Measurements from ENCODE around the gene ARRDC1. TPM values are rescaled to one million over a fixed set of nuclear protein-coding genes. Genes with fewer than 3 reads are reported as not detected.

ARRDC1 gene
- total RNA-seq, 1 experiment from 2014 or later = 77.5 TPM

DNA sequence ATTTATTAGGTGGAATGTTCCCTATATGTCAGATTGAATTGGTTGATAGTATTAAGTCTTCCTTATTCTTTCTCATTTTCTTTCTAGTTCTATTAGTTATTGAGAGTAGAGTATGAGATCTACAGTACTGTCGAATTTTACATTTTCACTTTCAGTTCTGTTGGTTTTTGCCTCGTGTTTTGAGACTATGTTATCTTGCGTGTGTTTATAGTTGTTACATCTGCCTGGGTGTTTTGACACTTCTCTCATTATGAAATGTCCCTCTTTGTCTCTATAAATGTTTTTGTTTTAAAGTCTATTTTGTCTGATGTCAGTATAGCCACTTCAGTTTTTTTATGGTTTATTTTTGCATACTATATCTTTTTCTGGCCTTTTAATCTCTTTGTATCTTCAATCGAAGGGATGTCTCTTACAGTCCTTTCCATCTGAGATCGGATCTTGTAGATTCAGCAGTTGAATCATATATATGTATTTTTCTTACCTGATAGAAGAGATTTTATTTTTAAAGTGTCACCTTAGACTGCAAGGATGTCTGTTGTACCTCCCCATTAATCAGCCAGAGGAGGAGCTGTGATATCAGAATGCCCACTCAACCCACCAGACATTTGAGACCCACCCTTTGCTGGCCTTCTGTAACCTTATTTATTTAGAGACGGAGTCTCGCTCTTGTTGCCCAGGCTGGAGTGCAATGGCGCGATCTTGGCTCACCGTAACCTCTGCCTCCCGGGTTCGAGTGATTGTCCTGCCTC, 34.0 kb downstream of the ARRDC1 start:
- no peaks in the 10 kb centered on the region for H3K36me3 ChIP-seq (ENCODE audit: low read depth, low read length)
- TF ChIP-seq EZH2 (IDR thresholded peaks at IDR 0.05; ENCODE audit: low read length, unreplicated experiment) = no peak
- TF ChIP-seq, protein P1, sequence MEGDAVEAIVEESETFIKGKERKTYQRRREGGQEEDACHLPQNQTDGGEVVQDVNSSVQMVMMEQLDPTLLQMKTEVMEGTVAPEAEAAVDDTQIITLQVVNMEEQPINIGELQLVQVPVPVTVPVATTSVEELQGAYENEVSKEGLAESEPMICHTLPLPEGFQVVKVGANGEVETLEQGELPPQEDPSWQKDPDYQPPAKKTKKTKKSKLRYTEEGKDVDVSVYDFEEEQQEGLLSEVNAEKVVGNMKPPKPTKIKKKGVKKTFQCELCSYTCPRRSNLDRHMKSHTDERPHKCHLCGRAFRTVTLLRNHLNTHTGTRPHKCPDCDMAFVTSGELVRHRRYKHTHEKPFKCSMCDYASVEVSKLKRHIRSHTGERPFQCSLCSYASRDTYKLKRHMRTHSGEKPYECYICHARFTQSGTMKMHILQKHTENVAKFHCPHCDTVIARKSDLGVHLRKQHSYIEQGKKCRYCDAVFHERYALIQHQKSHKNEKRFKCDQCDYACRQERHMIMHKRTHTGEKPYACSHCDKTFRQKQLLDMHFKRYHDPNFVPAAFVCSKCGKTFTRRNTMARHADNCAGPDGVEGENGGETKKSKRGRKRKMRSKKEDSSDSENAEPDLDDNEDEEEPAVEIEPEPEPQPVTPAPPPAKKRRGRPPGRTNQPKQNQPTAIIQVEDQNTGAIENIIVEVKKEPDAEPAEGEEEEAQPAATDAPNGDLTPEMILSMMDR (conservative IDR thresholded peaks at IDR 0.05; ENCODE audit: low read depth, low read length) = no peak
- TF ChIP-seq EZH2phosphoT487 (IDR thresholded peaks at IDR 0.05; ENCODE audit: borderline replicate concordance, low read length) = no peak
- H4K20me1 ChIP-seq (ENCODE audit: low read length) = 0 out of 2 replicates have a peak, but pooled peaks cover 11% of the 10 kb centered on the region
- no peak overlapping the region for H2AFZ ChIP-seq (ENCODE audit: low read length)
- DNase-seq (no peak), ATAC-seq (no peak)
- no peaks in the 10 kb centered on the region for H3F3A ChIP-seq (ENCODE audit: low read length, unreplicated experiment)
- no peaks in the 10 kb centered on the region for H3K9me3 ChIP-seq (ENCODE audit: low read length)
- ChIA-PET POLR2A (ENCODE audit: unreplicated experiment) (no interaction called here), CTCF (no interaction called here)
- no peaks in the 10 kb centered on the region for H3K27me3 ChIP-seq (ENCODE audit: low read length)
- H3K27ac ChIP-seq (ENCODE audit: low read length) = no peak overlapping the region
- no peak overlapping the region for H3K4me3 ChIP-seq (ENCODE audit: low read length)
- no peaks in the 10 kb centered on the region for H3K9me2 ChIP-seq (replicated peaks; ENCODE audit: low read length)
- no peak overlapping the region for H3K4me2 ChIP-seq (ENCODE audit: low read length)
- no peak overlapping the region for H3K9ac ChIP-seq (ENCODE audit: low read length)
- intact Hi-C loops (cut with micrococcal nuclease) = no loop called here
- H3K79me2 ChIP-seq (ENCODE audit: low read length) = peaks cover 92% of the 10 kb centered on the region
- no peaks in the 10 kb centered on the region for H3K4me1 ChIP-seq (ENCODE audit: insufficient read depth, low read length)
- BruUV-seq (replicated peaks) = no TSS peak

DNA sequence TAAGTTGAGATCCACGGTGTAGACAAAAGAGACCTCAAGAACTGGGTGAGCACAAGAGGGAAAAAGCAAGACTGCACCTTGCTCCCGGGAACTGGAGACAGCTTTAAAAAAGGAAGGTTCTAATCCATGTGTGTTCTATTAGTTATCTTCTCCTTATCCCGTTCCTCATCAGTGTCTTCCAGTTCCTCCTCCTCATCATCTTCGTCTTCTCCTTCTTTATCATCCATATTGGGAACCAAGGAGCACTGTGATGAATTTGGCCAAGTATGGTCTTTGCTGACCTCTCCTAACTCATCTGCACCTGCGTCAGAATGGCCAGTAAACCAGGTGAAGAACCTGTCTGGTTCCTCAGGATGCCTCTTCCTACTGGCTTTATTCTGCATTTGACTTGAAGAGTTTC, 35.4 kb downstream of the ARRDC1 start:
- H3K4me1 ChIP-seq (ENCODE audit: insufficient read depth, low read length) = no peaks in the 10 kb centered on the region
- CTCF ChIA-PET = no interaction called here
- peaks cover 92% of the 10 kb centered on the region for H3K79me2 ChIP-seq (ENCODE audit: low read length)
- no peak overlapping the region for H3K4me3 ChIP-seq (ENCODE audit: low read length)
- no TSS peak for BruUV-seq (replicated peaks)
- intact Hi-C loops (cut with micrococcal nuclease) = no loop called here
- H3K36me3 ChIP-seq (ENCODE audit: low read depth, low read length) = no peaks in the 10 kb centered on the region
- POLR2A ChIA-PET (ENCODE audit: unreplicated experiment) = no interaction called here
- H3F3A ChIP-seq (ENCODE audit: low read length, unreplicated experiment) = no peaks in the 10 kb centered on the region
- no peak overlapping the region for H3K9ac ChIP-seq (ENCODE audit: low read length)
- no peaks in the 10 kb centered on the region for H3K9me2 ChIP-seq (replicated peaks; ENCODE audit: low read length)
- H2AFZ ChIP-seq (ENCODE audit: low read length) = no peak overlapping the region
- H3K9me3 ChIP-seq (ENCODE audit: low read length) = no peaks in the 10 kb centered on the region
- H3K4me2 ChIP-seq (ENCODE audit: low read length) = no peak overlapping the region
- DNase-seq = no peak
- TF ChIP-seq EZH2 (IDR thresholded peaks at IDR 0.05; ENCODE audit: low read length, unreplicated experiment) (no peak), EZH2phosphoT487 (IDR thresholded peaks at IDR 0.05; ENCODE audit: borderline replicate concordance, low read length) (no peak)
- TF ChIP-seq, protein P1 (conservative IDR thresholded peaks at IDR 0.05; ENCODE audit: low read depth, low read length) = no peak
- H3K27ac ChIP-seq (ENCODE audit: low read length) = no peak overlapping the region
- ATAC-seq = no peak
- H4K20me1 ChIP-seq (ENCODE audit: low read length) = 0 out of 2 replicates have a peak, but pooled peaks cover 11% of the 10 kb centered on the region
- H3K27me3 ChIP-seq (ENCODE audit: low read length) = no peaks in the 10 kb centered on the region

DNA sequence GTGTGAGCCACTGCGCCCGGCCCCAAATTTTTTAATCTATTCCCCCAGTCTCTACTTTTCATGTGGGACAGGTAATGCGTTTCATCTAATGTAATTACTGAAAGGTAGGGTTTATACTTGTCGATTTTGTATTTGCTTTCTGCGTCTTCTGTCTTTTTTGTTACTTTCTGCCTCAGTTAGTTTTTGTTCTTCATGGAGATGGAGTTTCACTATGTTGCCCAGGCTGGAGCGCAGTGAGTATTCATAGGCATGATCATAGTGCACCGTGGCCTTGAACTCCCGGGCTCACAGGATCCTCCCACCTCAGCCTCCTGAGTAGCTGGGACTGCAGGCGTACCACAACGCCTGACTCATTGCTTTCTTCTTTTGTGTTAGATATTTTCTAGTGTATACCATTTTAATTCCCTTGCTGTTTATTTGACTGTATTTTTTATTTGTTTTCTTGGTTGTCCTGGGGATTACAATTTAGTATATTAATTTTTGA, 36.7 kb downstream of the ARRDC1 start:
- no TSS peak for BruUV-seq (replicated peaks)
- ChIA-PET POLR2A (ENCODE audit: unreplicated experiment) (no interaction called here), CTCF (no interaction called here)
- H3K9me3 ChIP-seq (ENCODE audit: low read length) = no peaks in the 10 kb centered on the region
- ATAC-seq (no peak), DNase-seq (no peak)
- no peak overlapping the region for H3K9ac ChIP-seq (ENCODE audit: low read length)
- H3K4me3 ChIP-seq (ENCODE audit: low read length) = no peak overlapping the region
- 0 out of 2 replicates have a peak, but pooled peaks cover 11% of the 10 kb centered on the region for H4K20me1 ChIP-seq (ENCODE audit: low read length)
- H3K36me3 ChIP-seq (ENCODE audit: low read depth, low read length) = no peaks in the 10 kb centered on the region
- no peaks in the 10 kb centered on the region for H3K4me1 ChIP-seq (ENCODE audit: insufficient read depth, low read length)
- peaks cover 95% of the 10 kb centered on the region for H3K79me2 ChIP-seq (ENCODE audit: low read length)
- no peaks in the 10 kb centered on the region for H3K9me2 ChIP-seq (replicated peaks; ENCODE audit: low read length)
- no peaks in the 10 kb centered on the region for H3K27me3 ChIP-seq (ENCODE audit: low read length)
- H2AFZ ChIP-seq (ENCODE audit: low read length) = no peak overlapping the region
- no peaks in the 10 kb centered on the region for H3F3A ChIP-seq (ENCODE audit: low read length, unreplicated experiment)
- H3K4me2 ChIP-seq (ENCODE audit: low read length) = no peak overlapping the region
- H3K27ac ChIP-seq (ENCODE audit: low read length) = no peak overlapping the region
- TF ChIP-seq, protein P1 (conservative IDR thresholded peaks at IDR 0.05; ENCODE audit: low read depth, low read length) = no peak
- TF ChIP-seq EZH2 (IDR thresholded peaks at IDR 0.05; ENCODE audit: low read length, unreplicated experiment) (no peak), EZH2phosphoT487 (IDR thresholded peaks at IDR 0.05; ENCODE audit: borderline replicate concordance, low read length) (no peak)
- intact Hi-C loops (cut with micrococcal nuclease) = no loop called here
